Measurements from ENCODE around the gene EFCAB11. TPM values are rescaled to one million over a fixed set of nuclear protein-coding genes. Genes with fewer than 3 reads are reported as not detected.
"Not testable (repeated sequence)": the region's sequence is repeated elsewhere in the genome, so short reads cannot be mapped to it uniquely, and the experiment has no call there.

The EFCAB11 gene
- total RNA-seq, 1 donor from 2014 or later, result 3.1 TPM

GRCh38 chr14:89892953-89893352 is 61.6 kb downstream of the EFCAB11 start:
- H3K27me3 Mint-ChIP-seq (ENCODE audit: unreplicated experiment), result no peaks in the 10 kb centered on the region
- H3K9me3 Mint-ChIP-seq (ENCODE audit: unreplicated experiment), result no peaks in the 10 kb centered on the region
- no peak for TF ChIP-seq CTCF (IDR thresholded peaks at IDR 0.05; ENCODE audit: partially characterized antibody, unreplicated experiment)
- H3K36me3 Mint-ChIP-seq (ENCODE audit: unreplicated experiment), result peaks cover 6% of the 10 kb centered on the region
- H3K4me1 Mint-ChIP-seq (ENCODE audit: low read depth, unreplicated experiment), result no peaks in the 10 kb centered on the region
- no peak overlapping the region for H3K4me3 Mint-ChIP-seq (ENCODE audit: unreplicated experiment)
- no peak for DNase-seq
- no peak overlapping the region for H3K27ac Mint-ChIP-seq (ENCODE audit: unreplicated experiment)

- H3K4me1 Mint-ChIP-seq (ENCODE audit: low read depth, unreplicated experiment); H3K27ac Mint-ChIP-seq (ENCODE audit: unreplicated experiment); H3K36me3 Mint-ChIP-seq (ENCODE audit: unreplicated experiment); H3K27me3 Mint-ChIP-seq (ENCODE audit: unreplicated experiment); DNase-seq; H3K4me3 Mint-ChIP-seq (ENCODE audit: unreplicated experiment); H3K9me3 Mint-ChIP-seq (ENCODE audit: unreplicated experiment): not testable (repeated sequence)
Measured at GRCh38 chr14:89891721-89892120, 62.8 kb downstream of the EFCAB11 start.

- no peak for DNase-seq
- H3K36me3 Mint-ChIP-seq (ENCODE audit: unreplicated experiment), result peaks cover 6% of the 10 kb centered on the region
Measured at GRCh38 chr14:89891055-89891454, 63.5 kb downstream of the EFCAB11 start.

GRCh38 chr14:89890589-89890988 is 63.9 kb downstream of the EFCAB11 start:
- H3K27ac Mint-ChIP-seq (ENCODE audit: unreplicated experiment), result no peak overlapping the region
- TF ChIP-seq CTCF (IDR thresholded peaks at IDR 0.05; ENCODE audit: partially characterized antibody, unreplicated experiment), result no peak
- no peak overlapping the region for H3K4me3 Mint-ChIP-seq (ENCODE audit: unreplicated experiment)
- no peaks in the 10 kb centered on the region for H3K27me3 Mint-ChIP-seq (ENCODE audit: unreplicated experiment)
- no peaks in the 10 kb centered on the region for H3K9me3 Mint-ChIP-seq (ENCODE audit: unreplicated experiment)
- H3K36me3 Mint-ChIP-seq (ENCODE audit: unreplicated experiment), result peaks cover 6% of the 10 kb centered on the region
- DNase-seq, result no peak
- no peaks in the 10 kb centered on the region for H3K4me1 Mint-ChIP-seq (ENCODE audit: low read depth, unreplicated experiment)

More at GRCh38 chr14:89891055-89891454, 63.5 kb downstream of the EFCAB11 start:
- Mint-ChIP-seq H3K4me1 (ENCODE audit: low read depth, unreplicated experiment) (no peaks in the 10 kb centered on the region), H3K9me3 (ENCODE audit: unreplicated experiment) (no peaks in the 10 kb centered on the region), H3K4me3 (ENCODE audit: unreplicated experiment) (no peak overlapping the region), H3K27ac (ENCODE audit: unreplicated experiment) (no peak overlapping the region), H3K27me3 (ENCODE audit: unreplicated experiment) (no peaks in the 10 kb centered on the region)
- no peak for TF ChIP-seq CTCF (IDR thresholded peaks at IDR 0.05; ENCODE audit: partially characterized antibody, unreplicated experiment)

GRCh38 chr14:89889626-89890025 is 64.9 kb downstream of the EFCAB11 start:
- Mint-ChIP-seq H3K9me3 (ENCODE audit: unreplicated experiment) (no peaks in the 10 kb centered on the region), H3K27ac (ENCODE audit: unreplicated experiment) (no peak overlapping the region), H3K4me1 (ENCODE audit: low read depth, unreplicated experiment) (no peaks in the 10 kb centered on the region), H3K36me3 (ENCODE audit: unreplicated experiment) (peaks cover 6% of the 10 kb centered on the region), H3K27me3 (ENCODE audit: unreplicated experiment) (no peaks in the 10 kb centered on the region), H3K4me3 (ENCODE audit: unreplicated experiment) (no peak overlapping the region)
- DNase-seq, result no peak
- no peak for TF ChIP-seq CTCF (IDR thresholded peaks at IDR 0.05; ENCODE audit: partially characterized antibody, unreplicated experiment)

- H3K9me3 Mint-ChIP-seq (ENCODE audit: unreplicated experiment), result no peaks in the 10 kb centered on the region
- TF ChIP-seq CTCF (IDR thresholded peaks at IDR 0.05; ENCODE audit: partially characterized antibody, unreplicated experiment), result no peak
- H3K27me3 Mint-ChIP-seq (ENCODE audit: unreplicated experiment), result no peaks in the 10 kb centered on the region
- H3K4me1 Mint-ChIP-seq (ENCODE audit: low read depth, unreplicated experiment), result no peaks in the 10 kb centered on the region
- no peaks in the 10 kb centered on the region for H3K36me3 Mint-ChIP-seq (ENCODE audit: unreplicated experiment)
- H3K4me3 Mint-ChIP-seq (ENCODE audit: unreplicated experiment), result no peak overlapping the region
- no peak for DNase-seq
- no peak overlapping the region for H3K27ac Mint-ChIP-seq (ENCODE audit: unreplicated experiment)
Measured at GRCh38 chr14:89884761-89885160, 69.8 kb downstream of the EFCAB11 start.

Data from glutamatergic neuron (in vitro differentiated cells).